Bronchial epithelial cell (primary cell): ENCODE measurements around the gene SLC22A4. TPM values are rescaled to one million over a fixed set of nuclear protein-coding genes. Genes with fewer than 3 reads are reported as not detected.

Experiments
- DNase-seq: peaks from one replicate; pipeline ENCODE4 v3.0.0-alpha.2; 2010; ENCODE audit warnings: low read depth
- FAIRE-seq: peaks from 2 replicates; lab custom pipeline; 2011; peaks lifted over from hg19 to GRCh38; lab: Jason Lieb, UNC
- H3K27me3 ChIP-seq: 2 replicates; pipeline ENCODE4 v1.5.1; 2011; ENCODE audit warnings: low read length; ENCODE audit not compliant: control insufficient read depth, insufficient read depth
- H3K36me3 ChIP-seq: 2 replicates; pipeline ENCODE4 v1.5.1; 2011; ENCODE audit warnings: low read length; ENCODE audit not compliant: control insufficient read depth, insufficient read depth
- H3K4me3 ChIP-seq: 2 replicates; pipeline ENCODE4 v1.5.1; 2011; ENCODE audit warnings: mild to moderate bottlenecking, low read depth, low read length, control low read depth
- total RNA-seq: library from RNA; depleted of rRNA; stranded (reverse); fragments of >200 nt; gene quantifications from 2 replicates; pipeline ENCODE4 v1.2.1, GENCODE V29; 2014
- TF ChIP-seq, protein P1 (sequence below): IDR thresholded peaks from 2 replicates; pipeline ENCODE4 v1.5.1; 2011; ENCODE audit warnings: mild to moderate bottlenecking, moderate library complexity, low read length, control low read depth, inconsistent platforms; ENCODE audit not compliant: insufficient read depth, severe bottlenecking

SLC22A4 gene
- total RNA-seq, 1 donor from 2014 or later = 0.26 TPM

DNA sequence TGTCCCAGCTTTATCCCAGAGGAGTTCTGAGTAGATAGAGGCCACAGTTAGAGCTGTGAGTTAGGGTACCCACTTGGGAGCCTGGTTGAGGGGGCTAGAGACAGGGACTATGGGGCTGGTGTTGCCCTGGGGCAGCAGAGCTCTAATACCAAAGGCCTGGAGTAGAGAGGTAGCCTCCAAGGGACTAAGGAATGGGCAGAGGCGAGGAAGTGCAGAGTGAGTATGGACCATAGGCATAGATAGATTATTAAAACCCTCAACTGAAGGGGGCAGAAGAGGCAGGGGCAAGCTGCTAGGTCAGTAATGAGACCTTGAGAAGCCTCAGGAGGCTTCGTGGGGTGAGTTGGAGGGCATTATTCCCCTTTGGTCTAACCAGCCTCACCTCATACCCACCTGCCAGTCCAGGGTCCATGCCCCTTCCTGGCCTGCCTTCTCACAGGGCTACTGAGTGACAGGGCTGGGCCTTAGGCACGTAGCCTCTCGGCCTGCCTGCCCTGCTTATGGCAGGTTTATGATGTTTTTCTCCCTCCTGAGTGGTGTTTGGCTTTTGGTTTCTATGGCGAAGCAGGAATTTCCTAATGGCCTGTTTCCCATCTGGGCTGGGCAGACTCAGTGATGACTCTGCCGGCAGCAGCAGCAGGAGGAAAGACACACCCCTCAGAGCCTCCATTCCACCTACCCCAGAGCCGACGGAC lies 28.7 kb upstream of the SLC22A4 start:
- peak; percentile 40 for FAIRE-seq
- peak; percentile 91 for DNase-seq
- no peak overlapping the region for H3K4me3 ChIP-seq
- TF ChIP-seq, protein P1, sequence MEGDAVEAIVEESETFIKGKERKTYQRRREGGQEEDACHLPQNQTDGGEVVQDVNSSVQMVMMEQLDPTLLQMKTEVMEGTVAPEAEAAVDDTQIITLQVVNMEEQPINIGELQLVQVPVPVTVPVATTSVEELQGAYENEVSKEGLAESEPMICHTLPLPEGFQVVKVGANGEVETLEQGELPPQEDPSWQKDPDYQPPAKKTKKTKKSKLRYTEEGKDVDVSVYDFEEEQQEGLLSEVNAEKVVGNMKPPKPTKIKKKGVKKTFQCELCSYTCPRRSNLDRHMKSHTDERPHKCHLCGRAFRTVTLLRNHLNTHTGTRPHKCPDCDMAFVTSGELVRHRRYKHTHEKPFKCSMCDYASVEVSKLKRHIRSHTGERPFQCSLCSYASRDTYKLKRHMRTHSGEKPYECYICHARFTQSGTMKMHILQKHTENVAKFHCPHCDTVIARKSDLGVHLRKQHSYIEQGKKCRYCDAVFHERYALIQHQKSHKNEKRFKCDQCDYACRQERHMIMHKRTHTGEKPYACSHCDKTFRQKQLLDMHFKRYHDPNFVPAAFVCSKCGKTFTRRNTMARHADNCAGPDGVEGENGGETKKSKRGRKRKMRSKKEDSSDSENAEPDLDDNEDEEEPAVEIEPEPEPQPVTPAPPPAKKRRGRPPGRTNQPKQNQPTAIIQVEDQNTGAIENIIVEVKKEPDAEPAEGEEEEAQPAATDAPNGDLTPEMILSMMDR = no peak
- H3K27me3 ChIP-seq = no peaks in the 10 kb centered on the region
- peaks cover 15% of the 10 kb centered on the region for H3K36me3 ChIP-seq

DNA sequence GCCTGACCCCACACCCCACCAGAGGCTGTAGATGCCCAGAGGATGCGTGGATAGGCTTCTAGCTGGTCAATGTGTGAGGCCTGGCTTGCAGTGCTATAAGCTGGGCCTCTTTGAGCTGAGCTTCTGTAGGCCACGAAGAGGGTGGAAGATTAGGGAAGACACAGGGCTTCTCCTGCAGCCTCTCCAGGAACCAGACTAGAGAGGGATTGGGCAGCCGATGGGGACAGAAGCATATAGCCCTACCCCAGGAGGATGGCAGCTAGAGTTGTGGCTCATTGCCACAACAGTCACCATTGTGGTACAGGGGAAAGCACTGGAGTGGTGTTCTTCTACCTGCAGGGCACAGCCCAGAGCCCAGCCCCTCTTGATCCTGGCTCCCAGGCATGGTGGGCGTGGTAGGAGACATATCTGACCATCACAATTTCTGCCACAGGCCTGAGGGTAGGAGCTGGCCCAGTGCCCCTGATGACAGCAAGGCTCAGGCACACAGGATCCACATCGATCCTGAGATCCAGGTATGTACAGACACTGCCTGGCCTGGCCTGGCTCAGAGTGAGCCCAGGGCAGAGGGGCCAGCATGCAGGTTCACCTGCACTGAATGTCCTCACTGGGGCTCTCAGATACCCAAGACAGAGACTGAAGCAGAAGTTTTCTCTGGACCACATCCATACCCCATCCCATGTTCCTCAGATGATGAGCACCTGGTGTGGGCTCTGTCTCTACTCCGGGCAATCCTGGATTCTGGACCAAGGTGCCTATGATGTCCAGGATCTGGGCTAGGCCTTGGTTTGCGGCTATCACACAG lies 28.0 kb upstream of the SLC22A4 start:
- DNase-seq (no peak), FAIRE-seq (peak; percentile 76)
- H3K36me3 ChIP-seq = peaks cover 18% of the 10 kb centered on the region
- H3K4me3 ChIP-seq = no peak overlapping the region
- TF ChIP-seq, protein P1 = no peak
- H3K27me3 ChIP-seq = no peaks in the 10 kb centered on the region

DNA sequence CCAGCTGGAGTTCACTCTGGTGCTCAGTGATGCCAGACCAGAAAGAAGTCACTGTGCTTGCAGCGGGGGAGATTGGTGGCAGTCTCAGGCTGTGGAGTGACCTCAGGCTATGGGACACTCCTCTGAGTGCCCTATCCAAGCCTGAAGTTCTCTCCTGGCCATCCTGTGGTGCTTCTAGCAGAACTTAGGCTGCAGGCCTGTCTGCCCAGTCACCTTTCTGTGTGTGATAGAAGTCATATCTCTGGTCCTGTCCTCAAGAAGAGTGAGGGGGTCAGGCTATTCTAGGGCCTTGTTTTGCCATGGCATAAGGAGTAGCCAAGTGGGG lies 27.4 kb upstream of the SLC22A4 start:
- Histone ChIP-seq H3K4me3 (no peak overlapping the region), H3K27me3 (no peaks in the 10 kb centered on the region), H3K36me3 (peaks cover 20% of the 10 kb centered on the region)
- FAIRE-seq (no peak), DNase-seq (no peak)
- TF ChIP-seq, protein P1 = no peak

DNA sequence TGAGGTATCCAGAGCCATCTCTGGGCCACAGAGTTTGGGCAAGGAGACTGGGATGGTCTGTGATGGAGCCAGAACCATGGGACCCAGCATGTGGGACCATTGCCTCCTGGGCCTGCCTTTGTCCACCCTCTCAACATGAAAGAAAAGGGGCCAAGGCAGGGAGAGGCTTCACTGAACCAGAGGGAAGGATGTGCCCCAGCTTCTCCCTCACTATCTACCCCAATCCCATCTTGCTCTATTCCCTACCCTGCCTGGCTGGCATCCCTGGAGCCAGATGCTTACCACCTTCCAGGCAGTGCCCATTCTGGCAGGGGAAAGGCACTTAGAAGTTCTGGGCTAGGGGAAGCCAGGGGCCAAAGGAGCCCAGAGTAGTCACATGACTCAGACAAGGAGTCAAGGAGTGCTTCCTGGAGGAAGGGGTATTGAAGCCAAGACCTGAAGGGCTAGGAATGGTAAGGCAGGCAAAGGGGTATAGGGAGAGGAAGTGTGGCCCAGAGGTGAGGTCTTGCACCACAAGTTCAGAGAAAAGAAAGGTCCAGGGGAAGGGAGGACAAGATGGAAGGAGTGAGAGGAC lies 26.9 kb upstream of the SLC22A4 start:
- H3K27me3 ChIP-seq = no peaks in the 10 kb centered on the region
- TF ChIP-seq, protein P1 = no peak
- H3K36me3 ChIP-seq = peaks cover 24% of the 10 kb centered on the region
- FAIRE-seq (no peak), DNase-seq (no peak)
- no peak overlapping the region for H3K4me3 ChIP-seq

DNA sequence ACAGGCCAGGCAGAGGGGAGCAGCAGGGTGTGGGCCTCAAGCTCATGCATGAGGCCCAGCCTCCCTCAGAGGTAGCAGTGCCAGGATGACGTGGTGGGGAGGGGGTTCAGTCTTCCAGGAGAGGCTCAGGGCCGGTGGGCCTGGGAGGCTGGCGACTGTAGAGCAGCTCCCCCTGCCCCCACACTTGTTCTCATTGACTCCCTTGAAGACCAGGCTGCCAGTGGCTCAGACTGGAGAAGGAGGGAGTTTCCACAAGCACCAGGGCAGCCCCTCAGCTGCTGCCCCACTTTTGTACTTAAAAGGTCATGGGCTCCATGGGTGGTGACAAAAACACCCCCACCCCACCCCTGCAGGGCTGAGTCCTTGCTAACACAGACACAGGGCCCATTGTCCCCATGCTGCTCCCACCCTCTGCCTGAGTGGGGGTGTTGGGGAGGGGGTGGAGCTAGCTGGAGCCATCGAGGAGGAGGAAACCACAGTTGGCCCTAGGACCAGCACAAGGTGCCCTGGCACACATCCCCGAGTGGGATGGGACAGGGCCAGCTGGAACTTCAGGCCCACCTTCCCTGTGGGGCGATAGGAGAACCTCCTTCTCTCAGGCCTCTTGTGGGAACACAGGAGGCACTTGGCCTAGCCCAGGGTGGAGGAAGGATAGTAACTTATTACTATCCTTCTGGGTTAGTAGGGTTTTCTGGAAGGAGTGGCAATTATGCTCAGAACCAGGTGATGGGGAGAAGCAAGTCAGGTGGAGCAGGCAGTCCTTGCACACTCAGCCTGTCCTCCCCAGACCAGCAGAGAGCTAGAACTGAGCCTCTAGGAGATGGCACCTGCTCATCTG lies 26.0 kb upstream of the SLC22A4 start:
- DNase-seq (no peak), FAIRE-seq (peak; percentile 40)
- TF ChIP-seq, protein P1 = no peak
- Histone ChIP-seq H3K4me3 (no peak overlapping the region), H3K36me3 (peaks cover 23% of the 10 kb centered on the region), H3K27me3 (no peaks in the 10 kb centered on the region)
